HuH-7 (cell line): ENCODE data around the gene TXNDC9.
"Not testable (repeated sequence)": the region's sequence is repeated elsewhere in the genome, so short reads cannot be mapped to it uniquely, and the experiment has no call there.

Experiments
- DNase-seq: peaks from one replicate; pipeline ENCODE4 v3.0.0; 2011; ENCODE audit warnings: low spot score

Gene TXNDC9, protein sequence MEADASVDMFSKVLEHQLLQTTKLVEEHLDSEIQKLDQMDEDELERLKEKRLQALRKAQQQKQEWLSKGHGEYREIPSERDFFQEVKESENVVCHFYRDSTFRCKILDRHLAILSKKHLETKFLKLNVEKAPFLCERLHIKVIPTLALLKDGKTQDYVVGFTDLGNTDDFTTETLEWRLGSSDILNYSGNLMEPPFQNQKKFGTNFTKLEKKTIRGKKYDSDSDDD

GRCh38 chr2:99335911-99336803, at the start of gene TXNDC9:
Gene TXNDC9 (minus strand): TSS chr2:99336333. CDS start chr2:99333210, 3,123 bp downstream.
- peak; percentile 93 for DNase-seq

DNA sequence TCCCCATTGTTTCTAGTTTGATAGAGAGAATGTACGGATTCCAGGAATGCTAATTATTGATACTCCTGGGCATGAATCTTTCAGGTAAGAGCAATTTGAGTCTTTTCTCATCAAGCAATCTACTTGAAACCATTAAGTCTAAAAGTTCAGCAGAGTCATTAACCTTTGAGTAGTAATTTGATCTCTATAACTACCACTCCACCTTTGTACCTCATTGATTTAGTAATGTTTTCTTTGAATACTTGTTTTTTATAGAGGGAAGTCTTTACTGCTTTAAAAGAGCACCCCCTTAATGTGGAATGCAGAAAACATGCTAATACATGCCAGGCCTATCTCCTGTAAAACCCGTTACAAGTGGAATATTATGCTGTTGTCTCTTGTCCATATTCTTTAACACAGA, 46.0 kb upstream of the TXNDC9 start:
- no peak for DNase-seq

- DNase-seq = no peak
Observed at GRCh38 chr2:99380376-99381010, 44.4 kb upstream of the TXNDC9 start.

DNA sequence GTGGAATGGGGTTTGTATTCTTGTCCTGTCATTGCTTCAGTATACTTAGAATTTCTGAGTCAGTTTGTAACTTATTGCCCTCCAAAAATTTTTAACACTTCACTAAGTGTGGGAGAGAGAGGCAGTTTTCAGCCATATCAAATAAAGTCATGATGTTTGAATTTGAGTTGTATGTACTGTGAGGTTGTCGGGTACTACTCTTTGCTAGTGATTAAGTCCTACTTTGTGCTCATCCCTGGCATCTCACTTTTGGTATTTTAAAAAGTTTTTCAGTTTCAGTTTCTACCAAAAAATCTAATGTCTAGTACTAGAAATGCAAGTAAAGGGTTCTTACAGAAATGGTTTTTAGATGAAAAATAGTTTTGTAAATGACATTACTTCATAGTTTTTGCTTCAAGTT, 41.7 kb upstream of the TXNDC9 start:
- no peak for DNase-seq

DNA sequence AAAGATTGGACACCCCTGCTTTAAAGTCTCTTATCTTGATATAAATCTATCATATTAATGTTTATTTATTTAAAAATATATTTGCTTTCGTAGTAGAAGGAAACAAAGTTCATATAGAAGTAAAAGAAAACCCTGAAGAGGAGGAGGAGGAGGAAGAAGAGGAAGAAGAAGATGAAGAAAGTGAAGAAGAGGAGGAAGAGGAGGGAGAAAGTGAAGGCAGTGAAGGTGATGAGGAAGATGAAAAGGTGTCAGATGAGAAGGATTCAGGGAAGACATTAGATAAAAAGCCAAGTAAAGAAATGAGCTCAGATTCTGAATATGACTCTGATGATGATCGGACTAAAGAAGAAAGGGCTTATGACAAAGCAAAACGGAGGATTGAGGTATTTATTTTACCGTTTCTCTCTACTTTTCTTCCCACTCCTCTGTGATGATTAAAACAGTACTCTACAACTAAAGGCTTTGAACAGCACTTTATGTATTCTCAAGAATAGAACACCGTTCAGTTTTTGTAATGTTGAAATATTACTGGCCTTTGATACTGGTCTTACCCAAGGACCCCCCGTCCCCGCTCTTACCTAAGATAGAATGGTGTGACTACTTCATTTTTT, 40.2 kb upstream of the TXNDC9 start:
- no peak for DNase-seq

DNA sequence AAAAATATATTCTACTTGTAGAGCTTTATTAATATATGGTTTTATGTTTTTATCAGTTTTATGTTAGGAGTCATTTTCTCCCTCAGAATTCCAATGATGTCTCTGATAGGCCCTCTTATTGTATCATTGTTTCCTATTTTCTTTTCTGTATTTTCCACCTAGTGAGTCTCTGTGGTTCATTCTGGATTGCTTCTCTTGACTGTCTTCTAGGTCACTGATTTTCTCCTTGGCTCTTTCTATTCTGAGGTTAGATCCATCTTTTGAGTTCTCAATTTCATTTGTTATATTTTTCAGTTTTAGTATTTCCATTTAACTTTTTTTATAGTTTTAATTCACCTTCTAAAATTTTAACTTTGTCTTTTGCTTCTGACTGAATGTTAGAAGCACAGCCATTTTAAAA, 38.6 kb upstream of the TXNDC9 start:
- no peak for DNase-seq

- DNase-seq = no peak
Observed at GRCh38 chr2:99373144-99373543, 37.0 kb upstream of the TXNDC9 start.

DNA sequence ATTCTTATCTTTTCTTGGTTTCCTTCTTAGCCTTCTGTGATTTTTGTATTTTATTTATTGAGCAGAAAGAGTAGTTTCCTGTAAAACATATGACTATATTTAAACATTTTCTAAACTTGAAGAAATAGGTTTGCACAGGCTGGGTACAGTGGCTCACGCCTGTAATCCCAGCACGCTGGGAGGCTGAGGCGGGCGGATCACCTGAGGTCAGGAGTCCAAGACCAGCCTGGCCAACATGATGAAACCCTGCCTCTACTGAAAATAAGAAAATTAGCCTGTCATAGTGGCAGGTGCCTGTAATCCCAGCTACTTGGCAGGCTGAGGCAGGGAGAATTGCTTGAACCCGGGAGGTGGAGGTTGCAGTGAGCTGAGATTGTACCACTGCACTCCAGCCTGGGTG, 32.7 kb upstream of the TXNDC9 start:
- not testable (repeated sequence) for DNase-seq

- no peak for DNase-seq
Observed at GRCh38 chr2:99365661-99366060, 29.5 kb upstream of the TXNDC9 start.

DNA sequence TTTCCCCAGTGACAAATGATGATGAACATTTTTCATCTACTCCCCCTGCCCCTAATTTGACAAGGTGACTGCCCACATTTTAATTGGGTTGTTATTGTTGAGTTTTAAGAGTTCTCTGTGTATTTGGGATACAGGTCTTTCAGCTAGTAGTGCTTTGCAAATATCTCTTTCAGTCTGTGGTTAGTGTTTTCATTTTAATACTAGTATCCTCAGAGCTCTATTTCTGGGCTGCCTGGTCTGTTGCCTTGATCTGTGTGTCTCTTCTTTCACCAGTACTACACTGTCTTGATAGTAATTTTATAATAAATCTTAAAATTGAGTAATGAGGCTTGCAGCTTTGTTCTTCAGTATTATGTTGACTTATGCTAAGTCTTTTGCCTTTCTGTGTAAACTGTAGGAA, 20.7 kb upstream of the TXNDC9 start:
- DNase-seq = no peak

DNA sequence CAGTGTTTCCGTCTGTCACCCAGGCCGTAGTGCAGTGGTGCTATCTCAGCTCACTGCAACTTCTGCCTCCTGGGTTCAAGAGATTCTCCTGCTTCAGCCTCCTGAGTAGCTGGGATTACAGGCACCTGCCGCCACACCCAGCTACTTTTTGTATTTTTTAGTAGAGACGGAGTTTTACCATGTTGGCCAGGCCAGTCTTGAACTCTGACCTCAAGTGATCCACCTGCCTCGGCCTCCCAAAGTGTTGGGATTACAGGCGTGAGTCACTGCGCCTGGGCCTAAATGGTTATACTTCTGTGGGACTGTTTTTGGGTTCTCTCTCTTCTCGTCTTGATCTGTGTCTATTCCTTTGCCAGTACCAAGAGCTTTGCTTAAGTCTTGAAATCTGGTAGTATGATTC, 18.7 kb upstream of the TXNDC9 start:
- DNase-seq = not testable (repeated sequence)

GRCh38 chr2:99354070-99354469, 17.9 kb upstream of the TXNDC9 start:
- DNase-seq = no peak

DNA sequence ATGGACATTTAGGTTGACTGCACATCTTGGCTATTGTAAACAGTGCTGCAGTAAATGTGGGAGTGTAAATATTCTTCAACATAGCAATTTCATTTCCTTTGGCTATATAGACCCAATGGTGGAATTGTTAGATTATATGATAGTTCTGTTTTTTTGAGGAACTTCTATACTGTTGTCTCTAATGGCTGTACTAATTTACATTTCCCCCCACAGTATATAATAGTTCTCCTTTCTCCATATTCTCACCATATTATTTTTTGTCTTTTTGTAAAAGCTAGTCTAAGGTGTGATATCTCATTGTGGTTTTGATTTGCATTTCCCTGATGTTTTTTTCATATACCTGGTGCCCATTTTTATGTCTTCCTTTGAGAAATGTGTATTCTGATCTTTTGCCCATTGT, 14.1 kb upstream of the TXNDC9 start:
- no peak for DNase-seq

DNA sequence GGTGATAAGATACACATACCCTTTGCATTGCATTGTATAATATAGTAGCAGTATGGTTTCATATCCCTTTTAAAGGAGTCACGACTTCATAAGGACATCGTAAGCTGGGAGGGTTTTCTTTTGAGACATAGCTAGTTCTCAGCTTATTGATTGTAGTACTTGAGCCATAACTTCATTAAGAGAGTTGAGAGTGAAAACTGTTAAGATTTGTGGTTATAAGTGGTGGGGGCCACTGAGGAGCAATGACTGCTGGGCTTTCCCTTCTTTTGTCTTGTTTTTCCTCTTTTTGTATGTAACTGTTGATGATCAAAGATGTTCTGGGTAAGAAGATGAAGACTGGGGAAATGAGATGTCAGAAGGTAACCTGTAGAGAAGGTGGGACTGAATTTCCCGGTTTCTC, 12.0 kb upstream of the TXNDC9 start:
- DNase-seq = no peak

- no peak for DNase-seq
Observed at GRCh38 chr2:99346218-99346617, 10.1 kb upstream of the TXNDC9 start.

DNA sequence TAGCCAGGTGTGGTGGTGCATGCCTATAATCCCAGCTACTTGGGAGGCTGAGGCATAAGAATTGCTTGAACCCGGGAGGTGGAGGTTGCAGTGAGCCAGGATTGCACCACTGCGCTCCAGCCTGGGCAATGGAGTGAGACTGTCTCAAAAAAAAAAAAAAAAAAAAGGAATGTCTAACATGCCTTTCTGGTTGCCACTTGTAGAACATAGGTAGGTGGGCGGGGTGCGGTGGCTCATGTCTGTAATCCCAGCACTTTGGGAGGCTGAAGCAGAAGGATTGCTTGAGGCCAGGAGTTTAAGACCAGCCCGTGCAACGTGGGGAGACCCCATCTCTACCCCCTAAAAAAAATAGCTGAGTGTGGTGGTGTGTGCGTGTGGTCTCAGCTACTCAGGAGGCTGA, 9.3 kb upstream of the TXNDC9 start:
- not testable (repeated sequence) for DNase-seq

GRCh38 chr2:99342536-99342935, 6.4 kb upstream of the TXNDC9 start:
- DNase-seq = no peak

- no peak for DNase-seq
Observed at GRCh38 chr2:99340669-99341236, 4.6 kb upstream of the TXNDC9 start.

DNA sequence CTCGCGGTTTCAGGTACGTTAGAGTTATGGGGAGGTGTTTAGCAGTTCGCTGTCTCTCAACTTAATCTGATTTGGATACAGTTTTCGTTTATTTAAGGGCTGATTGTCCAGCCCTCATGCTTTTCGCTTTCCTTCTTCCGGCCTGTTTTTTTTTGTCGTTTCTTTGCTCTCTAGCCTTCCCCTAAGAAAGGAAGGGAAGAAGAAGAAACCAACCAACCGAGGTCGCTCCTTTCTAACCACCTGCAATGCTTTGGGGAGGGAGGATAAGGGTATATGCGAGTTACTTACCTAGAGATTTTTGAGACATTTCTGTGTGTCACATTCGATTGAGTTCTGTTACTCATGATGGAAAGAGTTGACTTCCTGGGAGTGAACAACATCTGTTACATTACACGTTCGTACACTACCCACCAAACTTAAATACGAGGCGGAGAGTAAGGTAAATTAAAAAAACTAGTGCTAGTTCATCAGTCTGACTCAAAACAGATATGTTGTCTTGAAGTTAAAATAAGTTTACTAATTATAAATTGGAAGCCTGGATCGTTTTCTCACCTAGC, 2.0 kb upstream of the TXNDC9 start:
- DNase-seq = no peak

DNA sequence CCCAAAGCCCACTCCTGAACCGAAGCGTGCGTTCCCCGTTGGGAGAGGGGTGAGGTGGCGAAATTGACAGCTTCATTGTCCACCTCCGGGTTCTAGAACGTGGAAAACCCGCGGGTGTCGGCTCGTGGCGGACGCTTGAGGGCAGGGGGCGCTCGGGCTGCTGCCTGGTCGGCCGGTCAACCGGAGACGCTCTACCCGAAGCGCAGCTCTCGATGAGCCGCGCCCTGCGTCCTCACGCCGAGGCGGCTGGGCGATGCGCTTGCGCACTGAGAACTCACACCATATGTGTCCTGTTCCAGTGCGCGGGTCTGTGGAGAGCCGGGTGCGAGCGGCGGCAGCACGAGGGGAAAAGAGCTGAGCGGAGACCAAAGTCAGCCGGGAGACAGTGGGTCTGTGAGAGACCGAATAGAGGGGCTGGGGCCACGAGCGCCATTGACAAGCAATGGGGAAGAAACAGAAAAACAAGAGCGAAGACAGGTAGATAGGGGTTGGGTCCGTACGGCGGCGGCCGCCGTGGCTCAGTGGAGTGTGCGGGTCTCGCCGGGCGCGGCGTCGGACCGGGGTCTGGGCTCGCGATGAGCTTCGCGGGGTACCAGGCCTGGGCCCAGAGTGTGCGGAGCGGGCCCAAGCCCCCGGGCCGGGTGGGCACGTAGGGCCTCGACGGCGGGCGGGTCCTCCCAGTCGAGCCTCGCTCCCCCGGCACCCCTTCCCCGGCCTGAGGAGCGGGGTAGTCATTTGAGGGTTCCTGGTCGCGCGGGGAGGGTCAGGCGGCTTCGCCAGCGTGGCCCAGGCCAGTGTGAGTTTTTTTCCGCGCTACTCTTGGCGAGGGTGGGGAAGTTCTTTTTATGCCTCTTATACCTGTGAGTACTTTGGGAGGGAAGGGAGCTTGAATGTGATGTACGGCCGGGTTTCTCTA, 1.2 kb upstream of the TXNDC9 start, which contains the start of gene EIF5B:
TSS of gene EIF5B (plus strand) at position 277 of the 916 bp plus-strand sequence. CDS start at position 443, 166 bp downstream.
- DNase-seq = peak; percentile 93

- DNase-seq = no peak
Observed at GRCh38 chr2:99336804-99337112, 625 bp upstream of the TXNDC9 start.
